NAMALWA (cell line): ENCODE measurements around the gene HNRNPAB.

Experiments used
- DNase-seq: peaks from one replicate; pipeline ENCODE4 v3.0.0-alpha.2; 2015; ENCODE audit warnings: low spot score

The HNRNPAB gene

GRCh38 chr5:178204182-178204934 is at the start of gene HNRNPAB:
Gene HNRNPAB, plus strand, starts transcription at chr5:178204533. Its CDS starts 305 bp downstream, at chr5:178204838.
- peak; percentile 96 for DNase-seq

GRCh38 chr5:178155065-178155464 is 49.3 kb upstream of the HNRNPAB start:
- DNase-seq: peak; percentile 64

GRCh38 chr5:178160176-178160575 is 44.2 kb upstream of the HNRNPAB start:
- DNase-seq: no peak

GRCh38 chr5:178162481-178162880 is 41.9 kb upstream of the HNRNPAB start:
- DNase-seq: no peak

- peak; percentile 96 for DNase-seq
Observed at GRCh38 chr5:178163772-178164735, 40.3 kb upstream of the HNRNPAB start.

- DNase-seq: no peak
Observed at GRCh38 chr5:178165581-178165980, 38.8 kb upstream of the HNRNPAB start.

GRCh38 chr5:178170455-178170854 is 33.9 kb upstream of the HNRNPAB start:
- no peak for DNase-seq

- DNase-seq: no peak
Observed at GRCh38 chr5:178174456-178174855, 29.9 kb upstream of the HNRNPAB start.

GRCh38 chr5:178176791-178177190 is 27.5 kb upstream of the HNRNPAB start:
- DNase-seq: no peak

GRCh38 chr5:178177569-178177968 is 26.8 kb upstream of the HNRNPAB start:
- no peak for DNase-seq

- peak; percentile 28 for DNase-seq
Observed at GRCh38 chr5:178180141-178180863, 24.0 kb upstream of the HNRNPAB start.

GRCh38 chr5:178182158-178182876 is 22.0 kb upstream of the HNRNPAB start:
- no peak for DNase-seq

GRCh38 chr5:178186427-178186826 is 17.9 kb upstream of the HNRNPAB start:
- no peak for DNase-seq

GRCh38 chr5:178187014-178187413 is 17.3 kb upstream of the HNRNPAB start, which contains the start of gene GMCL2:
Gene GMCL2, minus strand, starts transcription at chr5:178187371. Its CDS starts 72 bp downstream, at chr5:178187299.
- no peak for DNase-seq

GRCh38 chr5:178189433-178189832 is 14.9 kb upstream of the HNRNPAB start:
- no peak for DNase-seq

GRCh38 chr5:178191661-178192060 is 12.7 kb upstream of the HNRNPAB start:
- DNase-seq: no peak

GRCh38 chr5:178192244-178192643 is 12.1 kb upstream of the HNRNPAB start:
- no peak for DNase-seq

GRCh38 chr5:178192787-178193186 is 11.5 kb upstream of the HNRNPAB start:
- DNase-seq: no peak

- DNase-seq: no peak
Observed at GRCh38 chr5:178193251-178193809, 11.0 kb upstream of the HNRNPAB start.

GRCh38 chr5:178194026-178194425 is 10.3 kb upstream of the HNRNPAB start:
- no peak for DNase-seq

- DNase-seq: no peak
Observed at GRCh38 chr5:178196281-178196812, 8.0 kb upstream of the HNRNPAB start.
